ENCODE data around the gene STK35.

GRCh38 chr20:2053615-2054014 lies 48.0 kb upstream of the STK35 start:
- TF ChIP-seq TAF1 (IDR thresholded peaks at IDR 0.05; ENCODE audit: low read depth) (no peak), MXI1 (conservative IDR thresholded peaks at IDR 0.05; ENCODE audit: poor library complexity, severe bottlenecking) (no peak), EP300 (conservative IDR thresholded peaks at IDR 0.05; ENCODE audit: poor library complexity, severe bottlenecking) (no peak), EZH2 (IDR thresholded peaks at IDR 0.05; ENCODE audit: borderline replicate concordance, insufficient read depth, low read length, poor library complexity, severe bottlenecking) (no peak), RAD21 (conservative IDR thresholded peaks at IDR 0.05) (no peak), SMC3 (conservative IDR thresholded peaks at IDR 0.05; ENCODE audit: poor library complexity) (no peak)
- TF ChIP-seq, protein P1, sequence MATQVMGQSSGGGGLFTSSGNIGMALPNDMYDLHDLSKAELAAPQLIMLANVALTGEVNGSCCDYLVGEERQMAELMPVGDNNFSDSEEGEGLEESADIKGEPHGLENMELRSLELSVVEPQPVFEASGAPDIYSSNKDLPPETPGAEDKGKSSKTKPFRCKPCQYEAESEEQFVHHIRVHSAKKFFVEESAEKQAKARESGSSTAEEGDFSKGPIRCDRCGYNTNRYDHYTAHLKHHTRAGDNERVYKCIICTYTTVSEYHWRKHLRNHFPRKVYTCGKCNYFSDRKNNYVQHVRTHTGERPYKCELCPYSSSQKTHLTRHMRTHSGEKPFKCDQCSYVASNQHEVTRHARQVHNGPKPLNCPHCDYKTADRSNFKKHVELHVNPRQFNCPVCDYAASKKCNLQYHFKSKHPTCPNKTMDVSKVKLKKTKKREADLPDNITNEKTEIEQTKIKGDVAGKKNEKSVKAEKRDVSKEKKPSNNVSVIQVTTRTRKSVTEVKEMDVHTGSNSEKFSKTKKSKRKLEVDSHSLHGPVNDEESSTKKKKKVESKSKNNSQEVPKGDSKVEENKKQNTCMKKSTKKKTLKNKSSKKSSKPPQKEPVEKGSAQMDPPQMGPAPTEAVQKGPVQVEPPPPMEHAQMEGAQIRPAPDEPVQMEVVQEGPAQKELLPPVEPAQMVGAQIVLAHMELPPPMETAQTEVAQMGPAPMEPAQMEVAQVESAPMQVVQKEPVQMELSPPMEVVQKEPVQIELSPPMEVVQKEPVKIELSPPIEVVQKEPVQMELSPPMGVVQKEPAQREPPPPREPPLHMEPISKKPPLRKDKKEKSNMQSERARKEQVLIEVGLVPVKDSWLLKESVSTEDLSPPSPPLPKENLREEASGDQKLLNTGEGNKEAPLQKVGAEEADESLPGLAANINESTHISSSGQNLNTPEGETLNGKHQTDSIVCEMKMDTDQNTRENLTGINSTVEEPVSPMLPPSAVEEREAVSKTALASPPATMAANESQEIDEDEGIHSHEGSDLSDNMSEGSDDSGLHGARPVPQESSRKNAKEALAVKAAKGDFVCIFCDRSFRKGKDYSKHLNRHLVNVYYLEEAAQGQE (IDR thresholded peaks at IDR 0.05; ENCODE audit: borderline replicate concordance) = no peak
- TF ChIP-seq, protein P2, sequence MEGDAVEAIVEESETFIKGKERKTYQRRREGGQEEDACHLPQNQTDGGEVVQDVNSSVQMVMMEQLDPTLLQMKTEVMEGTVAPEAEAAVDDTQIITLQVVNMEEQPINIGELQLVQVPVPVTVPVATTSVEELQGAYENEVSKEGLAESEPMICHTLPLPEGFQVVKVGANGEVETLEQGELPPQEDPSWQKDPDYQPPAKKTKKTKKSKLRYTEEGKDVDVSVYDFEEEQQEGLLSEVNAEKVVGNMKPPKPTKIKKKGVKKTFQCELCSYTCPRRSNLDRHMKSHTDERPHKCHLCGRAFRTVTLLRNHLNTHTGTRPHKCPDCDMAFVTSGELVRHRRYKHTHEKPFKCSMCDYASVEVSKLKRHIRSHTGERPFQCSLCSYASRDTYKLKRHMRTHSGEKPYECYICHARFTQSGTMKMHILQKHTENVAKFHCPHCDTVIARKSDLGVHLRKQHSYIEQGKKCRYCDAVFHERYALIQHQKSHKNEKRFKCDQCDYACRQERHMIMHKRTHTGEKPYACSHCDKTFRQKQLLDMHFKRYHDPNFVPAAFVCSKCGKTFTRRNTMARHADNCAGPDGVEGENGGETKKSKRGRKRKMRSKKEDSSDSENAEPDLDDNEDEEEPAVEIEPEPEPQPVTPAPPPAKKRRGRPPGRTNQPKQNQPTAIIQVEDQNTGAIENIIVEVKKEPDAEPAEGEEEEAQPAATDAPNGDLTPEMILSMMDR (IDR thresholded peaks at IDR 0.05; ENCODE audit: poor library complexity, severe bottlenecking) = no peak

Measured in neural cell (in vitro differentiated cells).